Measurements from ENCODE around the gene SCAMP1. TPM values are rescaled to one million over a fixed set of nuclear protein-coding genes. Genes with fewer than 3 reads are reported as not detected.
"Not testable (repeated sequence)": the region's sequence is repeated elsewhere in the genome, so short reads cannot be mapped to it uniquely, and the experiment has no call there.

Gene SCAMP1, protein sequence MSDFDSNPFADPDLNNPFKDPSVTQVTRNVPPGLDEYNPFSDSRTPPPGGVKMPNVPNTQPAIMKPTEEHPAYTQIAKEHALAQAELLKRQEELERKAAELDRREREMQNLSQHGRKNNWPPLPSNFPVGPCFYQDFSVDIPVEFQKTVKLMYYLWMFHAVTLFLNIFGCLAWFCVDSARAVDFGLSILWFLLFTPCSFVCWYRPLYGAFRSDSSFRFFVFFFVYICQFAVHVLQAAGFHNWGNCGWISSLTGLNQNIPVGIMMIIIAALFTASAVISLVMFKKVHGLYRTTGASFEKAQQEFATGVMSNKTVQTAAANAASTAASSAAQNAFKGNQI
- 74.9 and 77.3 TPM in 2 replicates for total RNA-seq

GRCh38 chr5:78359831-78360673, at the start of gene SCAMP1:
Gene SCAMP1 (plus strand): TSS chr5:78360617. CDS start chr5:78360672, 55 bp downstream.
- peak; percentile 97 for DNase-seq

DNA sequence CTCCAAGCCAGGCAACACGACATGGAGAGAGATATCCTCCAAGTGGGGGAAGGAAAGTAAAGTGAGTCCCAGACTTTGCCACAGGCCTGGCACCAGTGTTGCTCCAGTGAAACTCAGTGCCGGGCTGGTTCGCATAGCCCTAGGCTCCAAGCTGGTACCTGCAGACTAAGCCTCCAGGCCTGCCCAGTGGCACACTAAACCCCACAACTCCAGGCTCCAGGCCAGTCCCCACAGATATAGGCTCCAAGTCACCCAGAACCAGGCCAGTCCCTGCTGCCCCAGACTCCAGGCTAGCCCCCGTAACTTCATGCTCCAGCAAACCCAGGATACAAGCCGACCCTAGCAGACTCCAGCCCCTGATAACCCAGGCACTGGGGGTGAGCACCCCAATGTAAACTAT, 42.9 kb upstream of the SCAMP1 start:
- no peak for DNase-seq

- no peak for DNase-seq
Measured at GRCh38 chr5:78318337-78318736, 42.1 kb upstream of the SCAMP1 start.

DNA sequence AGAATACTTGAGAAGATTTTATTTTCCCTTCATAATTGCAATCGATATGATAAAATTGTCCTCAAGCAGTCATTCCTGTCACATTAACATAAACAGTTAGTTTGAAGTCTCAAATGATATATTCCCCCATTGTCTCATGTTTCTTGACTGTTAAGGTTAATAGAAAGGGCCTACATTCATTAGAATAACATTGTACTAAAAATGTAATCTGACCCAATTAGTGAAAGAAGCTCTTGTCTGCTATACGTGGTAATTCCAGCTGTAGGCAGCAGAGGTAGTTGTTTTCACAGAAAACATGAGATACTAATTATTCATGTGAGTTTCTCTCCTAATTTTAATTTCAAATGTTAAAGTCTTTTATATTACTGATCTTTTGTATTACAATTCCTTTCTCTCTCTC, 40.0 kb upstream of the SCAMP1 start:
- peak; percentile 64 for DNase-seq

- DNase-seq: no peak
Measured at GRCh38 chr5:78323241-78323640, 37.2 kb upstream of the SCAMP1 start.

GRCh38 chr5:78326930-78327329, 33.5 kb upstream of the SCAMP1 start:
- DNase-seq: no peak

DNA sequence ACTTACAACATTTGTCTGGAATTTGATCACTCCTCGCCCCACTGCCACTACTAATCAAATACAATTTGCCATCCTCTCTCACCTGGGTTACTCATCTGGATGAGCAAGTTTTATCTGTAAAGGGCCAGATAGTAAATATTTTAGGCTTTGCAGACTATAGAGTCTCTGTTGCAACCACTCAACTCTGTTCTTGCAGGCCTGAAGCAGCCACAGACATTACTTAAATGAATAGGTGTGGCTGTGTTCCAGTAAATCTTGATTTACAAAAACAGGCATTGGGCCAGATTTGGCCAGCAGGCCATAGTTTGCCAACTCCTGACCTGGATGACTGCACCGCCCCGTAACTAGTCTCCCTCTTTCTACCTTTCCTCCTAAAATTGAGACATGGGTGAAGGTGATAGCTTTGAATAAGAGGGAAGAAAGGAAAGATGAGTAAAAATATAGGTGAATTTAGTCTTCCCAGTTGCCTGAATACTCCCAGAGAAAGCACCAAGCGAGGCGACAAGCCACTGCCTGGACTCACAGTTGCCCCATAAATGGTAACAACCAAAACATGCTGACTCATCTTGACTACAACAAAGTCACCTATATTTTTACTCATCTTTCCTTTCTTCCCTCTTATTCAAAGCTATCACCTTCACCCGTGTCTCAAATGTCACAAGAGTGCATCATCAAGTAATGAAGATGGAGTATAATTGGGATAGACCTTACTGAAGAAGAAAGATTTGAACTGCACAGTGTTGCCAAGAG, 32.5 kb upstream of the SCAMP1 start:
- DNase-seq: no peak

DNA sequence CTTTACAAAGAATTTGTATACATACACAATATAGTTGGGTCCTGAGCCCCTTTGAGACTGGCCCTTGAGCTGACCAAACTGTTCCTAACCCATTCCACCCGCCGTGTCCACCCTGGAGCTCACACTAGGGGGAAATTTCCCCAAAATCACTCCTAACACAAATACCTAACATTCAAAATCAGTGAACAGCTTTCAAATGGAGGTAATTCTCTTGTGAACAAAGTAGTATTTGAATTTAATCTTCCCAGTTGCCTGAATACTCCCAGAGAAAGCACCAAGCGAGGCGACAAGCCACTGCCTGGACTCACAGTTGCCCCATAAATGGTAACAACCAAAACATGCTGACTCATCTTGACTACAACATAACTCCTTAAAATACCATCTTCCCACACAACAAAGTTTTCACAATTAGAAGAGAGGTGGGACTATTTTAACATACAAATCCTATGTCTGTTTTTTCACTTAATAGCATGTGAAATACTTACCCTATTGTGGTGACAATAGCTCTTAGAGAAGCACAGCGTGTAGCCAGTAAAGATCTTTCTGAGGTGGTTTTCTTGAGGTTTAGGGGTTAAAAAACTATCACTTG, 31.7 kb upstream of the SCAMP1 start:
- no peak for DNase-seq

GRCh38 chr5:78331523-78332080, 28.8 kb upstream of the SCAMP1 start:
- DNase-seq: no peak

- DNase-seq: no peak
Measured at GRCh38 chr5:78334811-78335210, 25.6 kb upstream of the SCAMP1 start.

GRCh38 chr5:78335976-78336375, 24.4 kb upstream of the SCAMP1 start:
- DNase-seq: no peak

GRCh38 chr5:78336698-78337097, 23.7 kb upstream of the SCAMP1 start:
- DNase-seq: no peak

- peak; percentile 44 for DNase-seq
Measured at GRCh38 chr5:78339617-78340436, 20.6 kb upstream of the SCAMP1 start.

DNA sequence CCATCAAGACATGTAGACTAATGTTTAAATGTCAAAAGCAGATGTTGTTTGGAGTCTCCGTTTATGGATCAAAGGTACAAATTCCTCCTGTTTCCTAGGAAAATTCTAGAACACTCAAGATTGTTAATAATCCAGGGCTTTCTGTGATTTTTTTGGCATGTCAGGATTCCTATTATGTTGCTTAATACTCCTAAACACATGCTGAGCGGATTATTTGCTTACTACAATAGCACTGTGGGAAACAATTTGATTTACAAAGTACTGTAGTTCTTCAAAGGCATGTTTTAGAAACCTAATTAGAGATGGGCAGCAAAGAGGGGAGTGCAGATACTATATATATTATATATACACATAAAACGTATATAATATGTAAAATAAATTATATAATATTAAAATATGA, 19.0 kb upstream of the SCAMP1 start:
- DNase-seq: no peak

GRCh38 chr5:78345485-78345884, 14.9 kb upstream of the SCAMP1 start:
- peak; percentile 36 for DNase-seq

GRCh38 chr5:78353520-78353919, 6.9 kb upstream of the SCAMP1 start:
- DNase-seq: no peak

- DNase-seq: no peak
Measured at GRCh38 chr5:78354066-78354670, 6.2 kb upstream of the SCAMP1 start.

GRCh38 chr5:78355561-78355960, 4.9 kb upstream of the SCAMP1 start:
- no peak for DNase-seq

GRCh38 chr5:78359455-78359830, 974 bp upstream of the SCAMP1 start:
- not testable (repeated sequence) for DNase-seq

- DNase-seq: no peak
Measured at GRCh38 chr5:78360674-78360923, 182 bp downstream of the SCAMP1 start.

DNA sequence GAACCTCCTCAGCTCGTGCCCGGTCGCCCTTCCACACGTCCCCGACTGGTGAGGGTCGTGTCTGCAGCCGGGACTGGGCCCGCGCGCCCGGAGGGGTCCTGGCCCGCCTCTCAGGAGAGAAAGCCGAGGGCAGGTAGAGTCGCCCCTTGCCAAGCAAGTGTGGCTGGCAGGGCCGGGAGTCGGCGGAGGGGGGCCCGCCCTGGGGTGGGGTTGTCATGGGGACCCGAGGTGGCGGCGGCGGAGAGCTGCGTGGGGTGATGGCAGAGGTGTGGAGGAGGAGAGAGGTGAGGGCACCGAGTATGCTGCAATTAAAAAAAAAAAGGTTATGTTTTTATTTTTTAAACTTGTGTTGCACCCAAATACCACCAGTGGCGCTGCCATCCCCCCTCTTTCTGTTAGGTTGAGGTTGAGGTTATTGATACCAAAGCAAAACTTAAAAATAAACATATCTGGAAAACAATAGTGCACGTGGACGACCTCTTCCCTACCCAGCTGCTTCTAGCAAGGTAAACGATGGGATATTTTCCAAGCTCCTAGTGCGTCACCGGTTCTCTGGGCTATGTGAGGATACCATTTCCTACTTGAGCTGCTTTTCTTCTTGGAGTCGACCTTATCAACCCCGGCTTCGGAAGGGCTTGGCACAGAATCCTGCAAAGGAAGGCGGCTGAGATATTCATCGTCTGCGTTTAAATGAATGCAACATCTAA, 660 bp downstream of the SCAMP1 start:
- peak; percentile 90 for DNase-seq
